Left lobe of liver (tissue), 1 donor: ENCODE data around the gene PRIMPOL. TPM values are rescaled to one million over a fixed set of nuclear protein-coding genes. Genes with fewer than 3 reads are reported as not detected.

Experiments used
- total RNA-seq: library from RNA; stranded (reverse); gene quantifications from one replicate; pipeline ENCODE4 v1.2.1, GENCODE V29; 2021
- donor health status: DM: no; HTN: yes; CAD: no.

The PRIMPOL gene
- total RNA-seq, 1 donor from 2014 or later: 5.9 TPM

Other genes with a start within 250 kb of the PRIMPOL start
- 30.5 TPM for gene IRF2, start 175.2 kb upstream of the PRIMPOL start, total RNA-seq
- 11.3 TPM for gene CASP3, start 291 bp upstream of the PRIMPOL start, total RNA-seq
- 1.6 TPM for gene CENPU, start 84.4 kb downstream of the PRIMPOL start, total RNA-seq
- 818 TPM for gene ACSL1, start 176.2 kb downstream of the PRIMPOL start, total RNA-seq